ENCODE results near the gene ZNF674.
A peak's percentile ranks its signal among the peaks of the same experiment; 100 is the strongest.

DNA sequence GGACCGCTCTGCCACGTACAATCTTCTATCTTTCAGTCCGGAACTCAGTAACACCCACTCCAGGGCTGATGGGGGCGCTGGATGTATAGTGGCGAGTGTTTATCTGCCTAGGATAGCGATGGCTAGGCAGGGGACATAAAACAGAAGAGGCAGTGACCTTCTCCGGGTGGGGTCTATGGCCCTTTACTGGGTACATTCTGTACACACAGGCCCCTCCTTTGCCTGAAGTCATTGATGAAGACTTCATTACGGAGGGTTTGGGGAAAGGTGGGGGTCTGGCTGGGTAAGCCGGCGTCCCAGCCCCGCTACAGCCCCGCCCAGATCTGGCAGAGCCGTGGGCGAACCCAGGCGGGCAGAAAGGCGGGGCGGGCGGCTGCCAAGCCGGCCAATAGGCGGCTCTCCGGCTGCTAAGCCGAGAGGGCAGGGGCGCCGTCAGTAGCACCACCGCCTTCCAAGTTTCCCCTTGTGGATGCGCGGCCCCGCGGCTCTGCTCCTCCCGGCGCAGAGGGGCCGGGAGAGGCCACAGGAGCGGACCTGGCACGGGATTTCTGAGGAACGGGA, 28.2 kb upstream of the ZNF674 start, which contains the start of gene CHST7:
- TF ChIP-seq, protein P1, sequence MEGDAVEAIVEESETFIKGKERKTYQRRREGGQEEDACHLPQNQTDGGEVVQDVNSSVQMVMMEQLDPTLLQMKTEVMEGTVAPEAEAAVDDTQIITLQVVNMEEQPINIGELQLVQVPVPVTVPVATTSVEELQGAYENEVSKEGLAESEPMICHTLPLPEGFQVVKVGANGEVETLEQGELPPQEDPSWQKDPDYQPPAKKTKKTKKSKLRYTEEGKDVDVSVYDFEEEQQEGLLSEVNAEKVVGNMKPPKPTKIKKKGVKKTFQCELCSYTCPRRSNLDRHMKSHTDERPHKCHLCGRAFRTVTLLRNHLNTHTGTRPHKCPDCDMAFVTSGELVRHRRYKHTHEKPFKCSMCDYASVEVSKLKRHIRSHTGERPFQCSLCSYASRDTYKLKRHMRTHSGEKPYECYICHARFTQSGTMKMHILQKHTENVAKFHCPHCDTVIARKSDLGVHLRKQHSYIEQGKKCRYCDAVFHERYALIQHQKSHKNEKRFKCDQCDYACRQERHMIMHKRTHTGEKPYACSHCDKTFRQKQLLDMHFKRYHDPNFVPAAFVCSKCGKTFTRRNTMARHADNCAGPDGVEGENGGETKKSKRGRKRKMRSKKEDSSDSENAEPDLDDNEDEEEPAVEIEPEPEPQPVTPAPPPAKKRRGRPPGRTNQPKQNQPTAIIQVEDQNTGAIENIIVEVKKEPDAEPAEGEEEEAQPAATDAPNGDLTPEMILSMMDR (IDR thresholded peaks at IDR 0.05; ENCODE audit: borderline replicate concordance, extremely low read depth, low read length, poor library complexity, severe bottlenecking), result peak; percentile 42
- TF ChIP-seq EZH2 (IDR thresholded peaks at IDR 0.05; ENCODE audit: borderline replicate concordance, low read depth, low read length, severe bottlenecking), result no peak

All from DND-41 (cell line).